ENCODE measurements around the gene SUV39H1. TPM values are rescaled to one million over a fixed set of nuclear protein-coding genes. Genes with fewer than 3 reads are reported as not detected.
A peak's percentile ranks its signal among the peaks of the same experiment; 100 is the strongest.

Gene SUV39H1
- total and polyA plus RNA-seq, 5 experiments from 2014 or later: 9.4 to 13.9 (median 9.8) TPM

DNA sequence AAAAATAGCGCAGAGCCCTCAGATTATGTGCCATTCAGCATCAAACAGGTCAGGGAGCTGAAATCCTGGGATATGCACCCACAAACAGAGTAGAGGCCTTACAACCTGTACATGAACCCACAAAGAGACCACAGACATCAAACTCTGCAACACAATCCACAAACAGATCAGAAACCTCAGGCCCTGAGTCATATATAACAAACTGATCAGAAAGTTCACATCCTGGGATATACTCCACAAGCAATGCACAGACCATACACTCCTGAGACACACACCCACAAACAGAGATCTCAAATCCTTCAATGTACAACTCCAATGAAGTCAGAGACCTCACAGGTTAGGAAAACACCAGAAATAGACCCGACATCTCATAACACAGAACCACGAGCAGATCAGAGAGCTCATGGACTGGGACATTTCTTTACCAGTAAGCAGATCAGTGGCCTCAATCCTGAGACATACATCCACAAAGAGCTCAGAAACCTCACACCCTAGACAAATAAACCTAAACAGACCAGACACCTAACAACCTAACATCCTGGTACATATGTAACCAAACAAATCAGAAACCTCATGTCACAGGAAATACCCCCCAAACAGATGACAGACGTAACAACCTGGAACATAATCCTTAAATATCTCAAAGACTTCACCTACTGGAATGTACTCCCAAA lies 24.2 kb downstream of the SUV39H1 start:
- Mint-ChIP-seq H3K4me3 (no peak overlapping the region), H3K27ac (no peak overlapping the region), H3K27me3 (no peaks in the 10 kb centered on the region), H3K9me3 (no peaks in the 10 kb centered on the region), H3K4me1 (peaks cover 30 to 47% (median 44%) of the 10 kb centered on the region in 4 donors), H3K36me3 (no peaks in the 10 kb centered on the region)
- DNase-seq: peak in 4 of 10 donors; percentile 29 to 58 (median 42)
- POLR2A ChIA-PET: interaction anchor here (0.5 to 3.1 kb wide), 2 partner anchors 16 to 244 kb away, joined by 3 to 25 read pairs; no protein-coding TSS in a partner anchor
- ATAC-seq: peak; percentile 67 to 82

DNA sequence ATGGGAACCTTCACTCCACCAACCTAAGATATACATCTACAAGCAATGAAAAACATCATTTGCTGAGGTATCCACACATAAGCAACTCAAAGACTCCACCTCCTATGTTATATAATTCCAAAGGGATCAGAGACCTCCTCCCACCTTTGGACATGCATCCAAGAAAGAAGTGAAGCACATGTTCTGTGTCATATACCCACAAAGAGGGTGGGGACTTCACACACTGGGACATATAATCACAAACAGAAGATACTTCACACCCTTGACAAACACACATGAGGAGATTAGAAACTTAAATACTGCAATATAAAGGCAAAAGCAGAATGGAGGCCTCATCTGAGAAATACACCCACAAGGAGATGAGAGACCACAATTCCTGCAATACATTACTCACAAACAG lies 25.4 kb downstream of the SUV39H1 start:
- H3K4me3 Mint-ChIP-seq: no peak overlapping the region
- POLR2A ChIA-PET: interaction anchor here (3.1 kb wide), 1 partner anchor 15 kb away, joined by 25 read pairs; no protein-coding TSS in a partner anchor
- ATAC-seq (no peak), DNase-seq (no peak)
- H3K9me3 Mint-ChIP-seq: peaks cover 0 to 5% (median 0%) of the 10 kb centered on the region in 9 donors
- H3K27ac Mint-ChIP-seq: no peak overlapping the region
- peaks cover 29 to 47% (median 44%) of the 10 kb centered on the region in 4 donors for H3K4me1 Mint-ChIP-seq
- H3K27me3 Mint-ChIP-seq: no peaks in the 10 kb centered on the region
- no peaks in the 10 kb centered on the region for H3K36me3 Mint-ChIP-seq

DNA sequence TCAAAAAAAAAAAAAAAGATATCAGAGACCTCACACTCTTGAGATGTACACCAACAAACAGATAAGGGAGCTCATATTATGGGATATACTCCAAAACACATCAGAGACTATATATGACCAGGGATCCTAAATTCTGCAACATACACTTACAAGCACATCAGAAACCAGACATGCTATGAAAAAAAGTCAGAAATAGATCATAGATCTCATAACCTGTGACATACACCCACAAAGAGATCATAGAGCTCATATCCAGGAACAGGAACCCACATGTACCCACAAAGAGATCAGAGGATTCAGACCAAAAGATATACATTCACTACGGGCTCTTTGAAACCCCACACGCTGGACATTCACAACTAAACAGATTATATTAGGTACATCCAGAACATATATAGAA lies 30.1 kb downstream of the SUV39H1 start:
- H3K27me3 Mint-ChIP-seq: no peaks in the 10 kb centered on the region
- peak; percentile 56 to 91 for ATAC-seq
- H3K27ac Mint-ChIP-seq: peak overlapping the region in 9 of 10 donors; percentile 3 to 86 (median 68)
- POLR2A ChIA-PET: interaction anchor here (0.6 to 3.4 kb wide), 5 partner anchors 10 to 205 kb away, joined by 3 to 14 read pairs (median 4); partner anchors contain the start of genes HDAC6 and TBC1D25
- peaks cover 0 to 24% (median 10%) of the 10 kb centered on the region in 9 donors for H3K9me3 Mint-ChIP-seq
- peaks cover 0 to 8% (median 2%) of the 10 kb centered on the region in 3 donors for H3K36me3 Mint-ChIP-seq
- peaks cover 25 to 49% (median 41%) of the 10 kb centered on the region in 4 donors for H3K4me1 Mint-ChIP-seq
- H3K4me3 Mint-ChIP-seq: peak overlapping the region in 6 of 10 donors; percentile 6 to 71 (median 48)
- DNase-seq: peak in 3 of 10 donors; percentile 14 to 54 (median 39)

DNA sequence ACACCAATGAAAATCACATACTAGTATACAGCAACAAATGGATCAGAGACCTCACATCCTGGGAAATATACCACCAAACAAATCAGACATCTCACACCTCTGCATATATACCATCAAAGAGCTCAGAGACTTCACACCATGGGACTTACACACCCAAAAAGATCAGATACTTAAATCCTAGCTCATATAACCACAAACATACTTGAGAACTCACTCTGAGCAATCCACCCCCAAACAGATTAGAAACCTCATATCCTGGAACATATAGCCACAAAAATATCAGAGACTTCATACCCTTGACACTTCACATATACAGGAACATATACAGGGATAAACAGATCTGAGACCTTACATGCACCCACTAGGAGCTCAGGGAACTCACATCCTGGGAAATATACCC lies 32.1 kb downstream of the SUV39H1 start:
- H3K27ac Mint-ChIP-seq: peak overlapping the region in 6 of 10 donors; percentile 6 to 59 (median 39)
- DNase-seq: no peak

DNA sequence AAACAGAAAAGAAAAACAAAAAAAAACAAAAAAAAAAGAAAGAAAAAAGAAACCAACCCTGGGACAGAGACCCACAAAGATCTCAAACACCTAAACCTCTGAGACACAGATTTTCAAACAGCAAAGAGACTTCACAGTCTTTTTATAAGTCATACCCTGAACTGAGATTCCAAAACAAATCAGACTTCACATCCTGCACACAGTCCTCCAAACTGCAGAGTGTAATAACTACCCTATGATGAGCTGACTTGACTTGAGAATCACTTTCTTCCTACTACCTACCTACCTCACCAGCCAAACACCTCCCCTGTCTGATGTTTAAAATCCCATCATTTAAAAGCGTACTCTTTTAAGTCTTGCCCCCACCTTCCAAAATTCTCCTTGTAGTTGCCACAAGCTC lies 39.8 kb downstream of the SUV39H1 start:
- ATAC-seq (peak; percentile 18 to 26), DNase-seq (peak in 2 of 10 donors; percentile 31 to 36)
- Mint-ChIP-seq H3K4me1 (peaks cover 11 to 24% (median 22%) of the 10 kb centered on the region in 4 donors), H3K27ac (peak overlapping the region; percentile 85 to 99 (median 96)), H3K36me3 (peaks cover 0 to 4% (median 0%) of the 10 kb centered on the region in 3 donors), H3K4me3 (peak overlapping the region; percentile 81 to 95 (median 92)), H3K27me3 (no peaks in the 10 kb centered on the region), H3K9me3 (peaks cover 0 to 1% (median 0%) of the 10 kb centered on the region in 9 donors)
- POLR2A ChIA-PET: interaction anchor here (0.8 to 3.1 kb wide), 15 partner anchors 11 to 222 kb away, joined by 3 to 32 read pairs (median 8); partner anchors contain the start of genes HDAC6, OTUD5, PQBP1 and SUV39H1

More for the DNA sequence above, 32.1 kb downstream of the SUV39H1 start:
- H3K27me3 Mint-ChIP-seq: no peaks in the 10 kb centered on the region
- POLR2A ChIA-PET: interaction anchor here (1.0 kb wide), 1 partner anchor 8 kb away, joined by 4 read pairs; no protein-coding TSS in a partner anchor
- H3K36me3 Mint-ChIP-seq: peaks cover 0 to 8% (median 6%) of the 10 kb centered on the region in 3 donors
- H3K9me3 Mint-ChIP-seq: peaks cover 0 to 24% (median 10%) of the 10 kb centered on the region in 9 donors
- peaks cover 24 to 50% (median 39%) of the 10 kb centered on the region in 4 donors for H3K4me1 Mint-ChIP-seq
- ATAC-seq: no peak
- peak overlapping the region in 2 of 10 donors; percentile 5 to 28 for H3K4me3 Mint-ChIP-seq

DNA sequence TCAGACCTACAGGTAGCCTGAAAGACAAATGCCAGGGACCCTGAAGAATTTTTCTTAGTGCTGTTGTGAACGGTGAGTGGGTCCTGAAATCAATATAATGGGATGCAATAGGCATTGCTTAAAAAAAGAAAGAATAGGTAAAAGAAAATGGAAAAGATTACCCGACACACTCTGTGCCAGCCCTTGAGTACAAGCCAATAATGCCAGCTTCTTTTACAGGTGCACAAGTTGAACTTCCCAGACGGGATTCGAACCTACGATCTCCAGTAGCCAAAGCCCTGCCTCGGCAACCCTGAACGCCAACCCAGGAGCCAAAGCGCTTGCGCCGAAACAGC lies 40.3 kb downstream of the SUV39H1 start:
- peaks cover 0 to 4% (median 0%) of the 10 kb centered on the region in 3 donors for H3K36me3 Mint-ChIP-seq
- DNase-seq: no peak
- peak overlapping the region; percentile 81 to 95 (median 92) for H3K4me3 Mint-ChIP-seq
- POLR2A ChIA-PET: interaction anchor here (0.5 to 3.1 kb wide), 32 partner anchors 9 to 343 kb away, joined by 3 to 32 read pairs (median 4); partner anchors contain the start of genes HDAC6, OTUD5, PQBP1 and SLC35A2
- H3K27me3 Mint-ChIP-seq: no peaks in the 10 kb centered on the region
- peaks cover 11 to 24% (median 22%) of the 10 kb centered on the region in 4 donors for H3K4me1 Mint-ChIP-seq
- H3K9me3 Mint-ChIP-seq: peaks cover 0 to 1% (median 0%) of the 10 kb centered on the region in 9 donors
- H3K27ac Mint-ChIP-seq: peak overlapping the region; percentile 95 to 99 (median 97)
- no peak for ATAC-seq

DNA sequence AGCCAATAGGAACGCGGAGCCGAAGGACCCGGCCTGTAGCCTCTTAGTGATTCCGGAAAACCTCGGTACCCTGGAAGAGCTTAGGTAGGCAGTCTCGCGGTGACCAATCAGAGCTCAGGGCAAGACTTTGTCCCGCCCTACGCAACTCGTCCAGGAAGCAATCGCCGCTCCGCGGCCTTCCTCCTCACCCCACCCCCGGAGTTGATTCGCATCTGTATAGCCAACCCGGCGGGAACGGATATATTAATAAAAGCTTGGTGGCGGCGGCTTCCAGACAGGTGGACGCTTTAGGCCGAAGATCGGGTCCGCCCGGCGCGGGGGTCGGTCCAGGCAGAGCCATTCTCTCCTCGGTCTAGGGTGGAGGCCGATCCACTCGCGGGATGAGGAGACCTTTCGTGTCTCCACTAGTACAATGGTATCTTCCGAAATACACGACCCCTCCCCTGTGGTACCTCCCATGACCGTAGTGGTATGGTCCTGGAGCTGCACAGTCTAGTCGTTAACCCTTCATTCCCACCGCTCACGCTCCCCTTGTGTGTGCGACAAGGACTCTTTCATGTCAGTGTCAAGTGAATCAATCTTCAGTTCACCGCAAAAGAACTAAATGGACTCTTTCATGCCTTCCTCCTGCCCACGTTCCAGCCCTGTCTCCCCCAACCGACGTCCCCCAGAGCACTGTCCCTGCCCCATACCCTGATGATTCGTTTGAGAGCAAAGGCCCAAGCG lies 40.8 kb downstream of the SUV39H1 start:
- ATAC-seq (peak; percentile 95), DNase-seq (peak; percentile 63 to 96 (median 85))
- H3K27ac Mint-ChIP-seq: peak overlapping the region; percentile 95 to 99 (median 97)
- H3K36me3 Mint-ChIP-seq: peaks cover 0 to 1% (median 0%) of the 10 kb centered on the region in 3 donors
- H3K9me3 Mint-ChIP-seq: peaks cover 0 to 1% (median 0%) of the 10 kb centered on the region in 9 donors
- POLR2A ChIA-PET: interaction anchor here (0.5 to 3.1 kb wide), 33 partner anchors 9 to 342 kb away, joined by 3 to 32 read pairs (median 4); partner anchors contain the start of genes HDAC6, OTUD5, PQBP1 and SLC35A2
- H3K4me1 Mint-ChIP-seq: peaks cover 11 to 23% (median 22%) of the 10 kb centered on the region in 4 donors
- H3K4me3 Mint-ChIP-seq: peak overlapping the region; percentile 81 to 95 (median 92)
- no peaks in the 10 kb centered on the region for H3K27me3 Mint-ChIP-seq

DNA sequence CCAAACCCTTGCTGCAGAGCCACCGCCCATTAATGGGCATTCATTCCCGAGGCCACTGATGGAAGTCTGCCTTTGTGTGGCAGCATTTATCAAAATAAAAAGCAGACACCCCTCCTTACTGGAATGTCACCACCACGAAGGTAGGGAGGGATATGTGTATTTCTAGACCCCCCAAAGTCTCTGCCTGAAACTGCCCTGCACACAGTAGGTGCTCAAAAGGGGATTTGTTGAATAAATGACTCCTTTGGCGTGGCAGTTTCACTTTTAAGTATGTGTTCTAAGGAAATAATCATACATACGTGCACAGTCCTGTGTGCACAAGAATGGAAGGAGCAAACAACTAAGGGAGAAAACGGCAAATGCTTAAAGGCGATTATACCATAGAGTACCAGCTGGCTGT lies 41.4 kb downstream of the SUV39H1 start:
- Mint-ChIP-seq H3K4me1 (peaks cover 11 to 23% (median 21%) of the 10 kb centered on the region in 4 donors), H3K36me3 (no peaks in the 10 kb centered on the region), H3K4me3 (peak overlapping the region; percentile 81 to 95 (median 92)), H3K27ac (peak overlapping the region; percentile 95 to 99 (median 97)), H3K9me3 (peaks cover 0 to 1% (median 0%) of the 10 kb centered on the region in 9 donors), H3K27me3 (no peaks in the 10 kb centered on the region)
- DNase-seq (no peak), ATAC-seq (no peak)
- POLR2A ChIA-PET: interaction anchor here (0.5 to 3.1 kb wide), 28 partner anchors 13 to 220 kb away, joined by 3 to 32 read pairs (median 5); partner anchors contain the start of genes HDAC6, OTUD5, PQBP1 and SLC35A2

DNA sequence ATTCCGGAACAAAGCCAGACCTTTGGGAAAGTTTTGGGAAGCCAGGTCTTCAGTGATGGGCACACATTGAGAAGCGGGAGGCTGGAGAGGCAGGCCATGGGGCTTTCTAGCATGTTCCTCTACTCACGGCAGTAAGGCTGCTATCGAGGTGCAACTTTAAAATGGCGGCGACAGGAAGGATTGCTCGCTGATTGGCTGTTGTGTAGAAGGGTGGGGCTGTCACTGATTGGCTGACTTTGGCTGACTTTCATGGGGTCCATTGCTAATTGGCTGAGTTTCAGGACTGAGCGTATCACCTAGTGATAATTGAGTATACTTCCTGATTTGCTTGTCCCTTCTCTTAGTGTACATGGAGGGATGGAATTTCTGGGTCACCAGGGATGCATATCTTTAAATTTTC lies 45.3 kb downstream of the SUV39H1 start:
- POLR2A ChIA-PET: no interaction called here
- ATAC-seq: no peak

DNA sequence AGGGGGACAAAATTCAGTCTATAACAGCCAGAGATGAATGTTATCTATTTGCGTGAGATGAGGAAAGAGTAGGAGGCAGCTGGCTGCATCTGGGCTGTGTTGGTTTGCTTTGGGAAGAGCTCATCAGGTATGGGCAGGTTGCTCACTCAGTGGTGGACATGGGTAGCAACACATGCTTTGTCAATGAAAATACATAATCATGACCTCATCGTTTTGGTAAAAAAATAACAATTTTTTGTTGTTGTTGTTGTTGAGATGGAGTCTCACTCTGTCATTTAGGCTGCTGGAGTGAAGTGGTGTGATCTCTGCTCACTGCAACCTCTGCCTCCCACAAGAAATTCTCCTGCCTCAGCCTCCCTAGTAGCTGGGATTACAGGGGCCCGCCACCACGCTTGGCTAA lies 48.7 kb downstream of the SUV39H1 start:
- H3K27me3 Mint-ChIP-seq: no peaks in the 10 kb centered on the region
- POLR2A ChIA-PET: no interaction called here
- H3K4me1 Mint-ChIP-seq: no peaks in the 10 kb centered on the region
- H3K27ac Mint-ChIP-seq: no peak overlapping the region
- no peak overlapping the region for H3K4me3 Mint-ChIP-seq
- DNase-seq (no peak), ATAC-seq (no peak)
- H3K36me3 Mint-ChIP-seq: no peaks in the 10 kb centered on the region
- H3K9me3 Mint-ChIP-seq: no peaks in the 10 kb centered on the region

More for the DNA sequence above, 45.3 kb downstream of the SUV39H1 start:
- Mint-ChIP-seq H3K9me3 (peaks cover 0 to 1% (median 0%) of the 10 kb centered on the region in 9 donors), H3K4me3 (no peak overlapping the region), H3K27ac (no peak overlapping the region), H3K36me3 (no peaks in the 10 kb centered on the region), H3K27me3 (no peaks in the 10 kb centered on the region), H3K4me1 (peaks cover 4 to 11% (median 10%) of the 10 kb centered on the region in 4 donors)
- DNase-seq: no peak

DNA sequence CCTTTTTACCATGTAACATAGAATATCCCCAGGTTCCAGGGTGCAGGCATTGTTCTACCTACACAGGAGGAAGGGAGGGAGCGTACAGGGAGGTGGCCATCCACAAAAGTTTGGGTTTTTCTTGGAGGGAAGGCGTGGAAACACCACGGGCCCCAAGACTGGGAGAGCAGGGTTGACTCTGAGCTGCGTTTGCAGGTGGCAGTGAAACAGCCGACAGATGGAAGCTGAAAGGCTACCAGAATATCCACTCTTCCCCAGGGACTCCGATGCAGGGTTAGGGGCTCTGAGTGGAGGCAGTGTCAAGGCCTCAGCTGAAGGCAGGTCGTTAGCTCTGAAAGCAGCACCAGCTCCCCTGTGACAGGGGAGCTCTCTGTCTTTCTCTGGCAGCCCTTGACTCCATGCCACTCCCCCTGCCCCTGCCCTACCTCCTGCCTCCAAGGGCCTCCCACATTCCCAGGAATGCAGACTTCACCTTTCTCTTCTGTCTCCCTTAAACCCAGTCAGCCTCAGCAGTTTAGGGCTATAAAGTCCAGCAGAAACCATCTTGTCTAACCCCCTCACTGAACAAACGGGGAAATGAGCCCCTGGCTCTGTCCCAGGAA lies 51.0 kb downstream of the SUV39H1 start:
- DNase-seq (no peak), ATAC-seq (no peak)
- Mint-ChIP-seq H3K4me1 (peaks cover 0 to 3% (median 0%) of the 10 kb centered on the region in 4 donors), H3K27me3 (no peaks in the 10 kb centered on the region), H3K27ac (no peak overlapping the region), H3K36me3 (no peaks in the 10 kb centered on the region), H3K9me3 (no peaks in the 10 kb centered on the region), H3K4me3 (no peak overlapping the region)
- POLR2A ChIA-PET: interaction anchor here (0.8 kb wide), 1 partner anchor 11 kb away, joined by 3 read pairs; no protein-coding TSS in a partner anchor

DNA sequence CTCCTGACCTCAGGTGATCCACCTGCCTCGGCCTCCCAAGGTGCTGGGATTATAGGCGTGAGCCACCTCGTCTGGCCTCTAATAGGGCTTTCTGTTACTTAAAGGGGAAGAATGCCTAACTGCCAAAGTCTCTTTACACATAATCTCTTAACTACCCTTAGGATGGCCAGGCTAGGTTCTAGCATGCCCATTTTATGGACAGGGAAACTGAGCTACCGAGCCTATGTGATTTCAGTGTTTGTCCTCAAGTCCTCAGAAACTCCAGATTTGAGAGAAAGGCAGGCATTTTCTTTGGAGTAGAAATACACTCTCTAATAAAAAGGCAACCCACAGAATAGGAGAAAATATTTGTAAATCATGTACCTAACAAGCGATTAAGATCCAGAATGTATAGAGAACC lies 52.6 kb downstream of the SUV39H1 start:
- H3K27me3 Mint-ChIP-seq: no peaks in the 10 kb centered on the region
- POLR2A ChIA-PET: no interaction called here

More for the DNA sequence above, 52.6 kb downstream of the SUV39H1 start:
- ATAC-seq (no peak), DNase-seq (no peak)
- Mint-ChIP-seq H3K27ac (no peak overlapping the region), H3K4me3 (no peak overlapping the region), H3K9me3 (no peaks in the 10 kb centered on the region), H3K4me1 (peaks cover 0 to 3% (median 0%) of the 10 kb centered on the region in 4 donors), H3K36me3 (no peaks in the 10 kb centered on the region)
